Measurements from ENCODE around the gene GMCL1. TPM values are rescaled to one million over a fixed set of nuclear protein-coding genes. Genes with fewer than 3 reads are reported as not detected.

Gene GMCL1
- total RNA-seq, 2 experiments from 2014 or later, result 29.7 to 29.8 TPM

GRCh38 chr2:69790601-69790959 lies 38.9 kb upstream of the GMCL1 start:
- no peaks in the 10 kb centered on the region for H3K27me3 Mint-ChIP-seq
- ATAC-seq (ENCODE audit: poor library complexity), result no peak
- H3K4me3 ChIP-seq (ENCODE audit: low read length), result no peak overlapping the region
- no peaks in the 10 kb centered on the region for H3K4me1 ChIP-seq (ENCODE audit: insufficient read depth, low read length)
- H3K27ac Mint-ChIP-seq, result no peak overlapping the region
- no peak overlapping the region for H3K4me3 Mint-ChIP-seq
- H3K4me1 Mint-ChIP-seq (ENCODE audit: low read depth), result peaks cover 9% of the 10 kb centered on the region
- no peaks in the 10 kb centered on the region for H3K9me3 ChIP-seq (ENCODE audit: control insufficient read depth in 1 of 2, insufficient read depth in 1 of 2, low read length in 2 of 2)
- CTCF ChIA-PET, result no interaction called here
- H3K36me3 Mint-ChIP-seq (ENCODE audit: low read depth), result no peaks in the 10 kb centered on the region
- H3K9me3 Mint-ChIP-seq, result no peaks in the 10 kb centered on the region
- no peaks in the 10 kb centered on the region for H3K36me3 ChIP-seq (ENCODE audit: insufficient read depth, low read length)
- POLR2A ChIA-PET, result no interaction called here
- intact Hi-C loops (cut with DNase I, micrococcal nuclease), result no loop called here
- no peak overlapping the region for H3K27ac ChIP-seq (ENCODE audit: low read depth in 1 of 2, low read length in 2 of 2)
- no peak for DNase-seq
- H3K27me3 ChIP-seq (ENCODE audit: control insufficient read depth in 1 of 2, insufficient read depth in 2 of 2, low read length in 2 of 2), result no peaks in the 10 kb centered on the region
- TF ChIP-seq CTCF (IDR thresholded peaks at IDR 0.05), result no peak

DNA sequence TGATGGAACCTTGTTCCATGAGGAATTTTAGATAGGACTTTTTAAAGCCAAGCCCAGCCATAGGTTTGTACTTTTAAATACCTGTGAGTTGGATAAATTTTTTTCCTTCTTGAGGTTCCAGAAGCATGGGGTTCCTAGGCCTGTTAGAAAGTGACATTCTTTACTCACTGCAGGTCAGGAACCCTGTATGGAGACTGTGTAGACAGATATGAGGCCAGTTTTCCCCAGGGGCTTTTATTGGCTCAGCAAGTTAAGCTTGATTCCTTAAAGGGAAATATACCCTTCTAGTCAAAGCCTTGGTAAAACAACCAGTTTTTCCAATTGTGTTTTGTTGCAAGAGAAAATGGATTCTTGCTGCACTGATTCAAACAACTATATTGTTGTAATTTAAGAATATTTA lies 38.4 kb upstream of the GMCL1 start:
- no peak for ATAC-seq (ENCODE audit: poor library complexity)
- Histone ChIP-seq H3K4me3 (ENCODE audit: low read length) (no peak overlapping the region), H3K27ac (ENCODE audit: low read depth in 1 of 2, low read length in 2 of 2) (no peak overlapping the region), H3K4me1 (ENCODE audit: insufficient read depth, low read length) (no peaks in the 10 kb centered on the region), H3K9me3 (ENCODE audit: control insufficient read depth in 1 of 2, insufficient read depth in 1 of 2, low read length in 2 of 2) (no peaks in the 10 kb centered on the region), H3K36me3 (ENCODE audit: insufficient read depth, low read length) (no peaks in the 10 kb centered on the region), H3K27me3 (ENCODE audit: control insufficient read depth in 1 of 2, insufficient read depth in 2 of 2, low read length in 2 of 2) (no peaks in the 10 kb centered on the region)
- Mint-ChIP-seq H3K27me3 (no peaks in the 10 kb centered on the region), H3K27ac (no peak overlapping the region), H3K4me1 (ENCODE audit: low read depth) (peaks cover 9% of the 10 kb centered on the region), H3K36me3 (ENCODE audit: low read depth) (no peaks in the 10 kb centered on the region), H3K4me3 (no peak overlapping the region), H3K9me3 (no peaks in the 10 kb centered on the region)
- ChIA-PET CTCF (no interaction called here), POLR2A (no interaction called here)
- DNase-seq, result no peak
- intact Hi-C loops (cut with DNase I, micrococcal nuclease), result no loop called here
- TF ChIP-seq CTCF (IDR thresholded peaks at IDR 0.05), result no peak

GRCh38 chr2:69796174-69796573 lies 33.3 kb upstream of the GMCL1 start:
- Mint-ChIP-seq H3K27ac (no peak overlapping the region), H3K27me3 (no peaks in the 10 kb centered on the region), H3K4me3 (no peak overlapping the region), H3K36me3 (ENCODE audit: low read depth) (no peaks in the 10 kb centered on the region), H3K9me3 (no peaks in the 10 kb centered on the region), H3K4me1 (ENCODE audit: low read depth) (peaks cover 16% of the 10 kb centered on the region)
- H3K27ac ChIP-seq (ENCODE audit: low read depth in 1 of 2, low read length in 2 of 2), result no peak overlapping the region
- TF ChIP-seq CTCF (IDR thresholded peaks at IDR 0.05), result no peak
- H3K27me3 ChIP-seq (ENCODE audit: control insufficient read depth in 1 of 2, insufficient read depth in 2 of 2, low read length in 2 of 2), result no peaks in the 10 kb centered on the region
- H3K36me3 ChIP-seq (ENCODE audit: insufficient read depth, low read length), result no peaks in the 10 kb centered on the region
- no peaks in the 10 kb centered on the region for H3K9me3 ChIP-seq (ENCODE audit: control insufficient read depth in 1 of 2, insufficient read depth in 1 of 2, low read length in 2 of 2)
- H3K4me3 ChIP-seq (ENCODE audit: low read length), result no peak overlapping the region
- CTCF ChIA-PET, result no interaction called here
- ATAC-seq (ENCODE audit: poor library complexity), result no peak
- intact Hi-C loops (cut with DNase I, micrococcal nuclease), result no loop called here
- POLR2A ChIA-PET, result no interaction called here
- no peak for DNase-seq
- H3K4me1 ChIP-seq (ENCODE audit: insufficient read depth, low read length), result peaks cover 2% of the 10 kb centered on the region

Data from CD4-positive, alpha-beta T cell (primary cell).